ENCODE measurements around the gene TNK1. TPM values are rescaled to one million over a fixed set of nuclear protein-coding genes. Genes with fewer than 3 reads are reported as not detected.
A peak's percentile ranks its signal among the peaks of the same experiment; 100 is the strongest.
"Not testable (repeated sequence)": the region's sequence is repeated elsewhere in the genome, so short reads cannot be mapped to it uniquely, and the experiment has no call there.

The TNK1 gene
- polyA plus RNA-seq, 2 donors = 6.1 to 9.3 TPM

DNA sequence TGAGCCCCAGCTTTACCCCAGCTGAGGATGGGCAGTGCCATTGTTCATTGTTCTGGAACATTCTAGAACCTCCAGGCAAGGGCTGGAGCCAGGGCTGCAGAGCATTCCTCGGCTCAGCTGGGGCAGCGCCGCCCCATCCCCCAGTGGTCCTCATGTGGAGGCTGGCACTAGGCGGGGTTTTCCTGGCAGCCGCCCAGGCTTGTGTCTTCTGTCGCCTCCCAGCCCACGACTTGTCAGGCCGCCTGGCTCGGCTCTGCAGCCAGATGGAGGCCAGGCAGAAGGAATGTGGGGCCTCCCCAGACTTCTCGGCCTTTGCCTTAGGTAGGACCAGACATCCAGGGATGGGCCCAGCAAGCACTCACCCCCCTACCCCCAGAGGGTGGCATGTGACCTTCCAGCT is 25.8 kb upstream of the TNK1 start, which contains the start of gene TMEM95:
Gene TMEM95 (plus strand): TSS at position 104 of the 400 bp plus-strand sequence. CDS start 49 bp downstream, at position 153.
- Histone ChIP-seq H3K27me3 (ENCODE audit: control insufficient read depth in 1 of 2, insufficient read depth in 2 of 2, low read length in 2 of 2) (no peaks in the 10 kb centered on the region), H3K36me3 (ENCODE audit: control insufficient read depth in 2 of 2, insufficient read depth in 2 of 2, low read length in 1 of 2) (peaks cover 0 to 3% of the 10 kb centered on the region in 2 donors), H3K4me1 (ENCODE audit: control insufficient read depth in 2 of 2, insufficient read depth in 2 of 2, low read length in 1 of 2) (peaks cover 7 to 26% of the 10 kb centered on the region in 2 donors), H3K27ac (ENCODE audit: low read depth in 2 of 2, low read length in 1 of 2) (peak within 1 kb of the TSS; percentile 89 to 93), H3K4me3 (ENCODE audit: low read depth in 1 of 2, low read length in 2 of 2) (peak within 1 kb of the TSS; percentile 79), H3K9me3 (ENCODE audit: control insufficient read depth in 2 of 2, insufficient read depth in 1 of 2, low read depth in 1 of 2, low read length in 1 of 2) (no peaks in the 10 kb centered on the region)
- 51 to 54% methylated on average over 10 of the region's 10 CpGs for WGBS, 2 donors

DNA sequence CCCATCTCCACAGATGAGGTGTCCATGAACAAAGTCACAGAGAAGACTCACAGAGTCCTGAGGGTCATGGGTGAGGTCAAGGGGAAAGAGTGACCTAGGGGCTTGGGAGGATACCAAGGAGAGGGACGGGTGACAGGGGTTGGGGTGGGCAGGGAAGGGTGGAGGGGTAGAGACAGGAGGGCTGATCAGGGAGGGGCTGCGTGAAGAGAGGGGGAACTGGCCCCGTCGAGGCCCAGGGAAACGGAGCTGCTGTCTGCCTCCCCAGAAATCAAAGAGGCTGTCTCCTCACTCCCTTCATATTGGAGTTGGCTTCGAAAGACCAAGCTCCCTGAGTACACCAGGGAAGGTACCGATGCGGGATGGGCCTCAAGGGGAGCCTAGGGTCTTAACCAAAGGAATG is 25.3 kb upstream of the TNK1 start:
- H3K27ac ChIP-seq (ENCODE audit: low read depth in 2 of 2, low read length in 1 of 2) = peak overlapping the region in 1 of 2 donors; percentile 27
- 79 to 81% methylated on average over 7 to 8 of the region's 8 CpGs for WGBS, 2 donors
- H3K4me3 ChIP-seq (ENCODE audit: low read depth in 1 of 2, low read length in 2 of 2) = no peak overlapping the region

DNA sequence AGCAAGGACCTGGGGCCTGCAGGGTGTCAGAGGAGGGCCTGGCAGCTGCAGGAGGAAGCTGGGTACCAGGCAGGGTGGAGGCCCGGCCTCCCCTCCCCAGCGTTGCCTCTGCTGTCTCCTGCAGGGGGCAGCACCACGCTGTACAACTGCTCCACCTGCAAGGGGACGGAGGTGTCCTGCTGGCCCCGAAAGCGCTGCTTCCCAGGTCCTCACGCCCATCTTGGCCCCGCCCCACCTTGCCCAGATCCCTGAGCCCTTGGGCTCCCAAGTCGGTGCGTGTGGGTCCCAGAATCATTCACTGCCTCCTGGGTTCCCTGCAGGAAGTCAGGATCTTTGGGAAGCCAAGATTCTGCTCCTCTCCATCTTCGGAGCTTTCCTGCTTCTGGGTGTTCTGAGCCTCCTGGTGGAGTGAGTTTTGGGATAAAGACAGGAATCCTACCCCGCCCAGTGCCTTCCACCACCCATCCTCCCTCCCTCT is 24.8 kb upstream of the TNK1 start:
- Histone ChIP-seq H3K4me1 (ENCODE audit: control insufficient read depth in 2 of 2, insufficient read depth in 2 of 2, low read length in 1 of 2) (peaks cover 7 to 26% of the 10 kb centered on the region in 2 donors), H3K4me3 (ENCODE audit: low read depth in 1 of 2, low read length in 2 of 2) (no peak overlapping the region), H3K36me3 (ENCODE audit: control insufficient read depth in 2 of 2, insufficient read depth in 2 of 2, low read length in 1 of 2) (peaks cover 0 to 3% of the 10 kb centered on the region in 2 donors), H3K27me3 (ENCODE audit: control insufficient read depth in 1 of 2, insufficient read depth in 2 of 2, low read length in 2 of 2) (no peaks in the 10 kb centered on the region), H3K9me3 (ENCODE audit: control insufficient read depth in 2 of 2, insufficient read depth in 1 of 2, low read depth in 1 of 2, low read length in 1 of 2) (no peaks in the 10 kb centered on the region), H3K27ac (ENCODE audit: low read depth in 2 of 2, low read length in 1 of 2) (peak overlapping the region in 1 of 2 donors; percentile 27)
- WGBS, 2 donors = 8 to 9% methylated on average over 11 to 12 of the region's 12 CpGs

More for the DNA sequence above, 25.3 kb upstream of the TNK1 start:
- Histone ChIP-seq H3K36me3 (ENCODE audit: control insufficient read depth in 2 of 2, insufficient read depth in 2 of 2, low read length in 1 of 2) (peaks cover 0 to 3% of the 10 kb centered on the region in 2 donors), H3K4me1 (ENCODE audit: control insufficient read depth in 2 of 2, insufficient read depth in 2 of 2, low read length in 1 of 2) (peaks cover 7 to 26% of the 10 kb centered on the region in 2 donors), H3K27me3 (ENCODE audit: control insufficient read depth in 1 of 2, insufficient read depth in 2 of 2, low read length in 2 of 2) (no peaks in the 10 kb centered on the region), H3K9me3 (ENCODE audit: control insufficient read depth in 2 of 2, insufficient read depth in 1 of 2, low read depth in 1 of 2, low read length in 1 of 2) (no peaks in the 10 kb centered on the region)

DNA sequence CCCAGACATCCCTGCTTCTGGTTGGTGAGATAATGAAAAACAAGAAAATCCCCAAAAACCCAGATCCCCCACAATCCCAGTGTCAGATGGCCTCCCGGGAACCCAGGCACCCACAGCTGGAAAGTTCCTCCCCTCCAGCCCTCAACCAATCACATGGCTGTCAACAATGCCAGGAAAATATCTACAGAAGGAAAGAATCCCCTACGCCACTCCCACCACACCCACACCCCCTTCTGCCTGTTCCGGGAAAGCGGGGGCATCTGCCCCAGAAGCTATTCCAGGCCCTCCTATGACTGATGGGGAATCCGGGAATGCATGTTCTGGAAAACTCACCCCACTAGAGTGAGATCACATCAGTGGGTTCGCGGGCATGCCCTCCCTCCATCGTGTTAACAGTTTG is 24.1 kb upstream of the TNK1 start:
- no peaks in the 10 kb centered on the region for H3K27me3 ChIP-seq (ENCODE audit: control insufficient read depth in 1 of 2, insufficient read depth in 2 of 2, low read length in 2 of 2)
- H3K4me3 ChIP-seq (ENCODE audit: low read depth in 1 of 2, low read length in 2 of 2) = no peak overlapping the region
- peaks cover 0 to 3% of the 10 kb centered on the region in 2 donors for H3K36me3 ChIP-seq (ENCODE audit: control insufficient read depth in 2 of 2, insufficient read depth in 2 of 2, low read length in 1 of 2)
- H3K4me1 ChIP-seq (ENCODE audit: control insufficient read depth in 2 of 2, insufficient read depth in 2 of 2, low read length in 1 of 2) = peaks cover 7 to 26% of the 10 kb centered on the region in 2 donors
- H3K27ac ChIP-seq (ENCODE audit: low read depth in 2 of 2, low read length in 1 of 2) = no peak overlapping the region
- H3K9me3 ChIP-seq (ENCODE audit: control insufficient read depth in 2 of 2, insufficient read depth in 1 of 2, low read depth in 1 of 2, low read length in 1 of 2) = no peaks in the 10 kb centered on the region
- WGBS, 2 donors = 69% methylated on average over 8 of the region's 8 CpGs

DNA sequence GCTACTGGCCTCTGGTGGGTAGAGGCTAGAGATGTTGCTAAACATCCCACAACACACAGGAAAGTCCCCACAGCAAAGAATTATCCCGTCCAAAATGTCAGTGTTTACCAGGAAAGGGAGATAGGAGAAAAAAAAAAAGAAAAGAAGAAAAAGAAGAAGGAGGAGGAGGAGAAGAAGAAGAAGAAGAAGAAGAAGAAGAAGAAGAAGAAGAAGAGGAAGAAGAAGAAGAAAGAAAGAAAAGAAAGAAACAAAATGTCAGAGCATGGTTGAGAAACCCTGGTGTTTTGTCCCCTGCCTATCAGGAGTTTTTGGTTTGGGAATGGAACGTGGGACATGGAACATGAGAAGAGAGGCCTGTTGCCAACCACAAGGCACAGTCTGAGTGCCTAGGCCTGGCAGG is 23.5 kb upstream of the TNK1 start:
- Histone ChIP-seq H3K4me3 (ENCODE audit: low read depth in 1 of 2, low read length in 2 of 2) (no peak overlapping the region), H3K27me3 (ENCODE audit: control insufficient read depth in 1 of 2, insufficient read depth in 2 of 2, low read length in 2 of 2) (no peaks in the 10 kb centered on the region), H3K9me3 (ENCODE audit: control insufficient read depth in 2 of 2, insufficient read depth in 1 of 2, low read depth in 1 of 2, low read length in 1 of 2) (no peaks in the 10 kb centered on the region), H3K27ac (ENCODE audit: low read depth in 2 of 2, low read length in 1 of 2) (no peak overlapping the region), H3K4me1 (ENCODE audit: control insufficient read depth in 2 of 2, insufficient read depth in 2 of 2, low read length in 1 of 2) (peaks cover 7 to 26% of the 10 kb centered on the region in 2 donors), H3K36me3 (ENCODE audit: control insufficient read depth in 2 of 2, insufficient read depth in 2 of 2, low read length in 1 of 2) (peaks cover 0 to 3% of the 10 kb centered on the region in 2 donors)
- 59 to 60% methylated on average over 2 of the region's 2 CpGs for WGBS, 2 donors

DNA sequence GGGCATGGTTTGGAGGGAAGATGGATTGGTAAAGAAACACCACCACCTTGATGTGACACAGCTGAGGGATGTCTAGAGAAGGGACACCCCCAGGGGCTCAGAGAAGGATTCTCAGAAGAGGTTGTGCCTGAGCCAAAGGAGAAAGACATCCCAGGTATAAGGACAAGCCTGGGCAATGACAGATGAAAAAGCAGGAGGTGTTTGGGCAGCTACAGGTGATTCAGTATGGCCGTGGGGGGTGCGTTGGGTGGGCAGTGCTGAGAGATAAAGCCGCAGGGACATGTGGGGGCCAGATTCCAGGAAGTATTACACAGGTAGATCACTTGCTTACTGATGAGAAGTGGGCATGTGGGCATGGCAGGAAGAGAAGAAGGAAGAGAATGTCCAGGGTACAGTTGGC is 19.0 kb upstream of the TNK1 start:
- no peaks in the 10 kb centered on the region for H3K27me3 ChIP-seq (ENCODE audit: control insufficient read depth in 1 of 2, insufficient read depth in 2 of 2, low read length in 2 of 2)
- no peak overlapping the region for H3K27ac ChIP-seq (ENCODE audit: low read depth in 2 of 2, low read length in 1 of 2)
- H3K9me3 ChIP-seq (ENCODE audit: control insufficient read depth in 2 of 2, insufficient read depth in 1 of 2, low read depth in 1 of 2, low read length in 1 of 2) = no peaks in the 10 kb centered on the region
- no peaks in the 10 kb centered on the region for H3K36me3 ChIP-seq (ENCODE audit: control insufficient read depth in 2 of 2, insufficient read depth in 2 of 2, low read length in 1 of 2)
- no peak overlapping the region for H3K4me3 ChIP-seq (ENCODE audit: low read depth in 1 of 2, low read length in 2 of 2)
- 38 to 60% methylated on average over 3 of the region's 3 CpGs for WGBS, 2 donors
- H3K4me1 ChIP-seq (ENCODE audit: control insufficient read depth in 2 of 2, insufficient read depth in 2 of 2, low read length in 1 of 2) = no peaks in the 10 kb centered on the region

DNA sequence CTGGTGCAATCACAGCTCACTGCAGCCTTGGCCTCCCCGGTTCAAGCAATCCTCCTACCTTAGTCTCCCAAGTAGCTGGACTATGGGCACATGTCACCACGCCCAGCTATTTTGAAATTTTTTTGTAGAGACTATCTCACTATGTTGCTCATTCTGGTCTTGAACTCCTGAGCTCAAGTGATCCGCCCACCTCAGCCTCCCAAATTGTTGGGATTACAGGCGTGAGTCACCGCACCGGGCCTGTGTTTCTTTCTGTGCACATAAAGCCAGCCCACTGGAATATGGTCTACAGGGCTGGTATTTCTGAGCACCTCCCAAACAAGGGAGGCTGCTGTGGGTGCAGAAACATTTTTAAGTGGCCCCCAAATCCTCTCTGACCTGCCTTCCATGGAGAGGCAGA is 17.6 kb upstream of the TNK1 start:
- H3K36me3 ChIP-seq (ENCODE audit: control insufficient read depth in 2 of 2, insufficient read depth in 2 of 2, low read length in 1 of 2) = no peaks in the 10 kb centered on the region
- no peak overlapping the region for H3K4me3 ChIP-seq (ENCODE audit: low read depth in 1 of 2, low read length in 2 of 2)

DNA sequence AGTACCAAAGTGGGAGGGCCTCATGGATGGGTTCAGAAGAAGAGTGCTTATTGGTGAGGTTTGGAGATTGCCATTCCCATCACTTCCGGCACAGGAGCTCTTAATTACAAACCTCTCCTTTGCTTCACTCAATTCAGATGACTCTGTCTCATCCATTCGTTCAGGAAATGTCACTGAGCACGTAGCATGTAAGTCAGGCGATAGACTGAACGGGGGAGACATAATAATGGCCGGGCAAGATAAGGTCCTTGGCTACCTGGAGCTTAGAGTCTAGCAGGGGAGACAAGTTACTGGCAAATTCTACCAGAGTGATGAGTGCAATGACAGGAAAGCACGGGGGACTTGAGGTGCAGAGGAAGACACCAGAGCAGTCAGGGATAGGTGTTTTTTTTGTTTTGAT is 14.9 kb upstream of the TNK1 start:
- not testable (repeated sequence) for H3K27ac ChIP-seq (ENCODE audit: low read depth in 2 of 2, low read length in 1 of 2); H3K4me3 ChIP-seq (ENCODE audit: low read depth in 1 of 2, low read length in 2 of 2); H3K9me3 ChIP-seq (ENCODE audit: control insufficient read depth in 2 of 2, insufficient read depth in 1 of 2, low read depth in 1 of 2, low read length in 1 of 2); H3K4me1 ChIP-seq (ENCODE audit: control insufficient read depth in 2 of 2, insufficient read depth in 2 of 2, low read length in 1 of 2); H3K27me3 ChIP-seq (ENCODE audit: control insufficient read depth in 1 of 2, insufficient read depth in 2 of 2, low read length in 2 of 2); H3K36me3 ChIP-seq (ENCODE audit: control insufficient read depth in 2 of 2, insufficient read depth in 2 of 2, low read length in 1 of 2)
- WGBS, 2 donors = 92 to 95% methylated on average over 6 of the region's 7 CpGs

More for the DNA sequence above, 17.6 kb upstream of the TNK1 start:
- H3K4me1 ChIP-seq (ENCODE audit: control insufficient read depth in 2 of 2, insufficient read depth in 2 of 2, low read length in 1 of 2) = no peaks in the 10 kb centered on the region
- H3K9me3 ChIP-seq (ENCODE audit: control insufficient read depth in 2 of 2, insufficient read depth in 1 of 2, low read depth in 1 of 2, low read length in 1 of 2) = no peaks in the 10 kb centered on the region
- no peaks in the 10 kb centered on the region for H3K27me3 ChIP-seq (ENCODE audit: control insufficient read depth in 1 of 2, insufficient read depth in 2 of 2, low read length in 2 of 2)
- H3K27ac ChIP-seq (ENCODE audit: low read depth in 2 of 2, low read length in 1 of 2) = no peak overlapping the region
- 83 to 84% methylated on average over 6 of the region's 6 CpGs for WGBS, 2 donors

DNA sequence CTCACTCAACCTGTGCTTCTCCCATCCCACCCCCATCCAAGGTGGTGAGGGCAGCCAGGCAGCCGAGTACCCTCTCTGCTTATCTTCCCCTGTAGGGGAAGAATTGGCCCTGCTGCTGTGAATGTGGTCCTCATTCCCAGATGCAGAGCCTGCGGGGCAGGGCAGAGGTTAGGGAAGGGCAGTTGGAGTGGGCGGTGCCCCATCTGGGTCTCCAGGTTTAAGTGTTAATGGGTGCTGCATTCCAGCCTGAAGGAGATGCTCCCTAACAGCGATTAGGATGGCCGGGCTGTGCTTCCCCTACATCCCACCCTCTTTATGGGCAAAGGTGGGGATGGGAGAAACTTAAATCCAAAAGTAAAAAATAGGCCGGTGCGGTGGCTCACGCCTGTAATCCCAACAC is 13.8 kb upstream of the TNK1 start:
- no peak overlapping the region for H3K27ac ChIP-seq (ENCODE audit: low read depth in 2 of 2, low read length in 1 of 2)
- H3K4me1 ChIP-seq (ENCODE audit: control insufficient read depth in 2 of 2, insufficient read depth in 2 of 2, low read length in 1 of 2) = no peaks in the 10 kb centered on the region
- no peaks in the 10 kb centered on the region for H3K27me3 ChIP-seq (ENCODE audit: control insufficient read depth in 1 of 2, insufficient read depth in 2 of 2, low read length in 2 of 2)
- H3K9me3 ChIP-seq (ENCODE audit: control insufficient read depth in 2 of 2, insufficient read depth in 1 of 2, low read depth in 1 of 2, low read length in 1 of 2) = no peaks in the 10 kb centered on the region
- H3K4me3 ChIP-seq (ENCODE audit: low read depth in 1 of 2, low read length in 2 of 2) = no peak overlapping the region
- 84 to 90% methylated on average over 8 of the region's 8 CpGs for WGBS, 2 donors
- H3K36me3 ChIP-seq (ENCODE audit: control insufficient read depth in 2 of 2, insufficient read depth in 2 of 2, low read length in 1 of 2) = no peaks in the 10 kb centered on the region

DNA sequence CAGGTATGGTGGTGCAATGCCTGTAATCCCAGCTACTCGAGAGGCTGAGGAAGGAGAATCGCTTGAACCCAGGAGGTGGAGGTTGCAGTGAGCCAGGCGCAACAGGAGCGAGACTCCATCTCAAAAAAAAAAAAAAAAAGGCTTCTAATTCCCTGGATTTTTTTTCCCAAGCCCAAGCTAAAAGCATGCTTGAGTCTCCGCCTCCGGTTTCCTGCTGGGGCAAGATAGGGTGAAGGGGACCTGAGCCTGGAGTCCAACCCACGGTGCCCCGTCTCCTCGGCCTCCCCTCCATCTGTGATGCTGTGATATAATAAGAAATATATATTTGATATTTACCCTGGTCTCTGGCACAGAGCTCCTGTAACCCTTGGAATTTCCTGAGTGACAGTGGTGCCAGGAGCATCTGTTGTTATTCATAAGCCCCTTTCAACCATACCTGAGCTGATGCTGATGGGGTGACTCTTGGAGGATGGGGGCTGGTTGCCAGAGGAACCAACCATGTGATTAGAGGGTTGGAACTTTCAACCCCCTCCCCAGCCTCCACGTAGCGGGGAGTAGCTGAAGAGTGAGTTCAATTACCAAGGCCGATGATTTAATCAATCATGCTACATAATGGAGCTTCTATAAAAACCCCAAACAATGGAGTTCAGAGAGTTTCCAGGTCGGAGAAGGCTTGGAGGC is 12.8 kb upstream of the TNK1 start:
- 75 to 76% methylated on average over 13 of the region's 13 CpGs for WGBS, 2 donors

More for the DNA sequence above, 12.8 kb upstream of the TNK1 start:
- no peaks in the 10 kb centered on the region for H3K9me3 ChIP-seq (ENCODE audit: control insufficient read depth in 2 of 2, insufficient read depth in 1 of 2, low read depth in 1 of 2, low read length in 1 of 2)
- H3K36me3 ChIP-seq (ENCODE audit: control insufficient read depth in 2 of 2, insufficient read depth in 2 of 2, low read length in 1 of 2) = no peaks in the 10 kb centered on the region
- no peak overlapping the region for H3K4me3 ChIP-seq (ENCODE audit: low read depth in 1 of 2, low read length in 2 of 2)
- no peaks in the 10 kb centered on the region for H3K27me3 ChIP-seq (ENCODE audit: control insufficient read depth in 1 of 2, insufficient read depth in 2 of 2, low read length in 2 of 2)
- no peaks in the 10 kb centered on the region for H3K4me1 ChIP-seq (ENCODE audit: control insufficient read depth in 2 of 2, insufficient read depth in 2 of 2, low read length in 1 of 2)
- no peak overlapping the region for H3K27ac ChIP-seq (ENCODE audit: low read depth in 2 of 2, low read length in 1 of 2)
